Liver (tissue), 9 donors: ENCODE measurements around the gene NUAK1. TPM values are rescaled to one million over a fixed set of nuclear protein-coding genes. Genes with fewer than 3 reads are reported as not detected.

ENCODE experiments used
- DNase-seq: peaks from one replicate; pipeline ENCODE4 v3.0.0-alpha.2; 2017; ENCODE audit warnings: low spot score
- H3K27ac ChIP-seq, 2 donors: one replicate each; pipeline ENCODE4 v1.7.0; 2013; ENCODE audit warnings: inconsistent platforms in 2 of 2, low read length in 2 of 2, control low read depth in 1 of 2, low read depth in 1 of 2, mild to moderate bottlenecking in 1 of 2
- H3K27me3 ChIP-seq, 4 donors: one replicate each; pipeline versions ENCODE4 v1.6.1 to v1.7.0; 2013; ENCODE audit warnings: low read length in 3 of 4, inconsistent platforms in 1 of 4, mild to moderate bottlenecking in 1 of 4, moderate library complexity in 1 of 4; ENCODE audit not compliant: control insufficient read depth in 4 of 4, insufficient read depth in 4 of 4
- H3K36me3 ChIP-seq, 4 donors: one replicate each; pipeline versions ENCODE4 v1.6.1 to v1.7.0; 2013; ENCODE audit warnings: low read length in 3 of 4, mild to moderate bottlenecking in 3 of 4, low read depth in 1 of 4, moderate library complexity in 1 of 4; ENCODE audit not compliant: control insufficient read depth in 4 of 4, insufficient read depth in 3 of 4
- H3K4me1 ChIP-seq, 4 donors: one replicate each; pipeline versions ENCODE4 v1.6.1 to v1.7.0; 2013; ENCODE audit warnings: low read length in 3 of 4, mild to moderate bottlenecking in 3 of 4, moderate library complexity in 1 of 4; ENCODE audit not compliant: control insufficient read depth in 4 of 4, insufficient read depth in 4 of 4
- H3K4me3 ChIP-seq, 3 donors: one replicate each; pipeline versions ENCODE4 v1.6.1 to v1.7.0; 2013; ENCODE audit warnings: low read length in 3 of 3, control low read depth in 1 of 3, low read depth in 1 of 3, mild to moderate bottlenecking in 1 of 3
- H3K9ac ChIP-seq, 2 donors: one replicate each; pipeline ENCODE4 v1.7.0; 2013; ENCODE audit warnings: low read length in 2 of 2, mild to moderate bottlenecking in 2 of 2, moderate library complexity in 2 of 2, control low read depth in 1 of 2, low read depth in 1 of 2
- H3K9me3 ChIP-seq, 4 donors: one replicate each; pipeline versions ENCODE4 v1.6.1 to v1.7.0; 2013; ENCODE audit warnings: low read length in 3 of 4; ENCODE audit not compliant: control insufficient read depth in 4 of 4
- EGR1 ChIP-seq, 2 donors: IDR thresholded peaks; 2 replicates each; pipeline ENCODE4 v1.6.1; 2016 to 2018; ENCODE audit warnings: antibody characterized with exemption in 2 of 2, low read depth in 2 of 2
- FOXA1 ChIP-seq: IDR thresholded peaks from 2 replicates; pipeline ENCODE4 v1.6.1; 2016; ENCODE audit warnings: antibody characterized with exemption
- FOXA2 ChIP-seq: IDR thresholded peaks from 2 replicates; pipeline ENCODE4 v1.6.1; 2016; ENCODE audit warnings: antibody characterized with exemption
- GABPA ChIP-seq, 2 donors: IDR thresholded peaks in 1 of 2; conservative IDR thresholded peaks in 1 of 2; 2 replicates each; pipeline ENCODE4 v1.6.1; 2016; ENCODE audit warnings: antibody characterized with exemption in 2 of 2, mild to moderate bottlenecking in 1 of 2, moderate library complexity in 1 of 2
- HNF4A ChIP-seq, 2 donors: conservative IDR thresholded peaks; 2 replicates each; pipeline ENCODE4 v1.6.1; 2016; ENCODE audit warnings: antibody characterized with exemption in 2 of 2, mild to moderate bottlenecking in 2 of 2
- HNF4G ChIP-seq: IDR thresholded peaks from 2 replicates; pipeline ENCODE4 v1.6.1; 2016; ENCODE audit warnings: antibody characterized with exemption
- JUND ChIP-seq, 2 donors: IDR thresholded peaks; 2 replicates each; pipeline ENCODE4 v1.6.1; 2016; ENCODE audit warnings: antibody characterized with exemption in 2 of 2
- NR2F2 ChIP-seq: IDR thresholded peaks from 2 replicates; pipeline ENCODE4 v1.6.1; 2016; ENCODE audit warnings: antibody characterized with exemption
- RXRA ChIP-seq, 2 donors: IDR thresholded peaks; 2 replicates each; pipeline ENCODE4 v1.6.1; 2017 to 2018; ENCODE audit warnings: antibody characterized with exemption in 2 of 2, mild to moderate bottlenecking in 1 of 2
- SP1 ChIP-seq: IDR thresholded peaks from 2 replicates; pipeline ENCODE4 v1.6.1; 2018; ENCODE audit warnings: antibody characterized with exemption, mild to moderate bottlenecking
- TAF1 ChIP-seq: conservative IDR thresholded peaks from 2 replicates; pipeline ENCODE4 v1.6.1; 2016; ENCODE audit warnings: antibody characterized with exemption, mild to moderate bottlenecking
- YY1 ChIP-seq: IDR thresholded peaks from 2 replicates; pipeline ENCODE4 v1.6.1; 2016; ENCODE audit warnings: antibody characterized with exemption, mild to moderate bottlenecking
- WGBS: extraction: QIAGEN DNeasy Blood & Tissue Kit; methylation state at CpG from one replicate; pipeline ENCODE4 v1.1.7; 2013; 5-methylcytosine and 5-hydroxymethylcytosine counted together
- polyA plus RNA-seq, 2 donors: library from polyadenylated mRNA; stranded (reverse) in 1 of 2; unstranded in 1 of 2; fragments of 200-250 nt in 1 of 2; fragments of >200 nt in 1 of 2; fragmentation: Nextera tagmentation in 1 of 2; extraction: Ambion mirVana in 1 of 2; gene quantifications; one replicate each; pipeline versions ENCODE4 v1.2.1 to v1.2.3, GENCODE V29; 2013 to 2015
- total RNA-seq, 2 donors: library from RNA; depleted of rRNA; stranded (reverse); fragments of >200 nt; gene quantifications; one replicate each; pipeline ENCODE4 v1.2.3, GENCODE V29; 2014
- TF ChIP-seq, protein P1 (sequence below): IDR thresholded peaks from 2 replicates; pipeline ENCODE4 v1.6.1; 2016; ENCODE audit warnings: antibody characterized with exemption
- TF ChIP-seq, protein P2 (sequence below): fragments of 150-350 bp; IDR thresholded peaks from 2 replicates; pipeline ENCODE4 v1.5.1; 2017; ENCODE audit warnings: improper control_type of control experiment, low read depth, low read length; ENCODE audit not compliant: missing input control
- TF ChIP-seq, protein P3 (sequence below): IDR thresholded peaks from 2 replicates; pipeline ENCODE4 v1.6.1; 2016; ENCODE audit warnings: antibody characterized with exemption
- TF ChIP-seq, protein P4 (sequence below): IDR thresholded peaks from 2 replicates; pipeline ENCODE4 v1.6.1; 2016; ENCODE audit warnings: antibody characterized with exemption, mild to moderate bottlenecking
- TF ChIP-seq, protein P5 (sequence below): IDR thresholded peaks from 2 replicates; pipeline ENCODE4 v1.6.1; 2016; ENCODE audit warnings: antibody characterized with exemption
- donor health status: healthy.
- donor health status: healthy.
- donor health status: healthy.
- donor health status: healthy.
- donor health status: healthy.

Gene NUAK1
- total and polyA plus RNA-seq, 4 donors = 2.5 to 9.3 (median 3.9) TPM

DNA sequence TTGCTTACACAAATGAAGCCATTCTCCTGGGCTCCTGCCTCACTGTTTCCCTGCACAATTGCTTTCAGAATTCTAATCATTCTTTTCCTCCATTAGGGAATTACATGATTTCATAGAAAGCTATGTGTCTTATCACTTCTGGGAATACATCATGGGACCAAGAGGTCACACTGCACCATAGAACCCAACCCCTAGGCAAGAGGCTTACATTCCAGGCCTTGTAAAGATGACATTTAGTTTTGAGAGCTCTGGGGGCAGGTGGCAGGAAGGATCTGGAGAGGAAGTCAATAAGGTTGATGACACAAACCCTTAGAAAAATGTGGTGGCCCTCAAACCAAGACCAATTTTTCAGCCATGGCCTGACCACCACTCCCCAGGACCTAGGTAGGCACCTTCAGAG lies 57.1 kb downstream of the NUAK1 start:
- H3K4me3 ChIP-seq = no peak overlapping the region
- no peak overlapping the region for H3K27ac ChIP-seq
- peaks cover 0 to 9% (median 6%) of the 10 kb centered on the region in 4 donors for H3K36me3 ChIP-seq
- peaks cover 0 to 2% (median 0%) of the 10 kb centered on the region in 4 donors for H3K4me1 ChIP-seq
- no peaks in the 10 kb centered on the region for H3K27me3 ChIP-seq
- H3K9me3 ChIP-seq = no peaks in the 10 kb centered on the region
- no peak overlapping the region for H3K9ac ChIP-seq
- TF ChIP-seq NR2F2 = peak; percentile 29
- TF ChIP-seq, protein P1, sequence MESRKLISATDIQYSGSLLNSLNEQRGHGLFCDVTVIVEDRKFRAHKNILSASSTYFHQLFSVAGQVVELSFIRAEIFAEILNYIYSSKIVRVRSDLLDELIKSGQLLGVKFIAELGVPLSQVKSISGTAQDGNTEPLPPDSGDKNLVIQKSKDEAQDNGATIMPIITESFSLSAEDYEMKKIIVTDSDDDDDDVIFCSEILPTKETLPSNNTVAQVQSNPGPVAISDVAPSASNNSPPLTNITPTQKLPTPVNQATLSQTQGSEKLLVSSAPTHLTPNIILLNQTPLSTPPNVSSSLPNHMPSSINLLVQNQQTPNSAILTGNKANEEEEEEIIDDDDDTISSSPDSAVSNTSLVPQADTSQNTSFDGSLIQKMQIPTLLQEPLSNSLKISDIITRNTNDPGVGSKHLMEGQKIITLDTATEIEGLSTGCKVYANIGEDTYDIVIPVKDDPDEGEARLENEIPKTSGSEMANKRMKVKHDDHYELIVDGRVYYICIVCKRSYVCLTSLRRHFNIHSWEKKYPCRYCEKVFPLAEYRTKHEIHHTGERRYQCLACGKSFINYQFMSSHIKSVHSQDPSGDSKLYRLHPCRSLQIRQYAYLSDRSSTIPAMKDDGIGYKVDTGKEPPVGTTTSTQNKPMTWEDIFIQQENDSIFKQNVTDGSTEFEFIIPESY = no peak
- DNase-seq = no peak

DNA sequence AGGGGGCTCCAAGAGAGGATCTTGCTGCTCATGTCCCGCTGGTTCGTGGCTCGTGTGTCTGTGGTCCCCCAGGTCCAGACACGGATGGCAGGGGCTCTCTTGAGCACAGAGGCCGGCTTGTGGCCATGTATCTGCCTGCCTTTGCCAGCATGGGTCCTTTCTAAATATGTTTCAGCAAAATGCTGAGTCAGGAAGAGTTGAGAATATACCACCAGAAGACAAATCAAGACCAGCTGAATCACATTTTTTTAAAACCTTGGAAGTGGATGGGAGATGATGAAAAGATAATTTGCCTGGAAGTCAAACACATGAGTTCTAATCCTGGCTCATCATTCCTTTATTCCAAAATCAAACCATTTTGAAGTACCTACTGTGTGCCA lies 58.0 kb downstream of the NUAK1 start:
- no peaks in the 10 kb centered on the region for H3K9me3 ChIP-seq
- H3K9ac ChIP-seq = no peak overlapping the region
- DNase-seq = no peak
- H3K27ac ChIP-seq = no peak overlapping the region
- no peaks in the 10 kb centered on the region for H3K27me3 ChIP-seq
- 94% methylated on average over 5 of the region's 5 CpGs for WGBS
- TF ChIP-seq FOXA1 (no peak), NR2F2 (no peak), JUND (IDR thresholded peaks at IDR 0.05) (no peak), YY1 (no peak), HNF4A (conservative IDR thresholded peaks at IDR 0.05) (no peak), FOXA2 (no peak), GABPA (IDR thresholded peaks at IDR 0.05 in 1 of 2, conservative IDR thresholded peaks at IDR 0.05 in 1 of 2) (no peak), TAF1 (no peak), SP1 (no peak)
- TF ChIP-seq, protein P2, sequence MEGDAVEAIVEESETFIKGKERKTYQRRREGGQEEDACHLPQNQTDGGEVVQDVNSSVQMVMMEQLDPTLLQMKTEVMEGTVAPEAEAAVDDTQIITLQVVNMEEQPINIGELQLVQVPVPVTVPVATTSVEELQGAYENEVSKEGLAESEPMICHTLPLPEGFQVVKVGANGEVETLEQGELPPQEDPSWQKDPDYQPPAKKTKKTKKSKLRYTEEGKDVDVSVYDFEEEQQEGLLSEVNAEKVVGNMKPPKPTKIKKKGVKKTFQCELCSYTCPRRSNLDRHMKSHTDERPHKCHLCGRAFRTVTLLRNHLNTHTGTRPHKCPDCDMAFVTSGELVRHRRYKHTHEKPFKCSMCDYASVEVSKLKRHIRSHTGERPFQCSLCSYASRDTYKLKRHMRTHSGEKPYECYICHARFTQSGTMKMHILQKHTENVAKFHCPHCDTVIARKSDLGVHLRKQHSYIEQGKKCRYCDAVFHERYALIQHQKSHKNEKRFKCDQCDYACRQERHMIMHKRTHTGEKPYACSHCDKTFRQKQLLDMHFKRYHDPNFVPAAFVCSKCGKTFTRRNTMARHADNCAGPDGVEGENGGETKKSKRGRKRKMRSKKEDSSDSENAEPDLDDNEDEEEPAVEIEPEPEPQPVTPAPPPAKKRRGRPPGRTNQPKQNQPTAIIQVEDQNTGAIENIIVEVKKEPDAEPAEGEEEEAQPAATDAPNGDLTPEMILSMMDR = no peak
- peaks cover 0 to 2% (median 0%) of the 10 kb centered on the region in 4 donors for H3K4me1 ChIP-seq
- peaks cover 0 to 9% (median 6%) of the 10 kb centered on the region in 4 donors for H3K36me3 ChIP-seq
- no peak overlapping the region for H3K4me3 ChIP-seq

DNA sequence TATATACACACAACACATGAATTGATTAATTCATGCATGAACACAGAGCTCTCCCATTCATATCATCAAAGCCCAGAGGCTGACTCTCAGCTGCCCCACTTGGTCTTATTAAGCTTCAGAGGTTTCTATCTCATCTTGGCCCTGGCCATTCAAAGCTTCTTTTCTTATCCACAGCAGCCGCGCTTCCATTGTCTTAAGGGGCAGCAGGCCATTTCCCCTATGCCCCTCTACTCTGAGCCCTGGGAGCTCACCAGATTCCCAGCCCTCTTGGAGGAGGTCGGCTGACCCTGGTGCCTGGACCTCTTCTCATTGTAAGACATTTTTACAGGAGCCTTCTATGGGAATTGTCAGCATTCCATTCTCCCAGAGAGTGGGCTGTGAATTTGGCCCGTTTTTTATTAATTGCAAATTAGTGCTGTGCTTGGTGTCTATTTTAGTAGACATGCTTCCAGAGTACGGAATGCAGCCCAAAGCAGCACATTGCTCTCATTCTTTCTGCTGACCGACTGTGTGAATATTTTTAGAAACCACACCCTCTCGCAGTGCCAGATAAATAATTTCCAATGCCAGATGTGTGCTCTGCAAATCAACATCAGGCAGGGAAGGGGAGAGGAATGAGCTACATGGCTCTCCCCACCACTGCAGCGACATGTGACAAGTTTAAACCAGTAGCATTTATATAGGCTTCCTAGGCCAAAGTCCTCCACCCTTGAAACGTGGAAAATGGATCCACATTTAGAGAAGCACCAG lies 58.5 kb downstream of the NUAK1 start:
- peaks cover 0 to 9% (median 6%) of the 10 kb centered on the region in 4 donors for H3K36me3 ChIP-seq
- no peak overlapping the region for H3K27ac ChIP-seq
- H3K9me3 ChIP-seq = no peaks in the 10 kb centered on the region
- 72% methylated on average over 9 of the region's 9 CpGs for WGBS
- no peak for DNase-seq
- H3K4me3 ChIP-seq = no peak overlapping the region
- H3K4me1 ChIP-seq = peaks cover 0 to 2% (median 0%) of the 10 kb centered on the region in 4 donors
- no peaks in the 10 kb centered on the region for H3K27me3 ChIP-seq
- H3K9ac ChIP-seq = no peak overlapping the region
- TF ChIP-seq HNF4G = no peak
- TF ChIP-seq, protein P3, sequence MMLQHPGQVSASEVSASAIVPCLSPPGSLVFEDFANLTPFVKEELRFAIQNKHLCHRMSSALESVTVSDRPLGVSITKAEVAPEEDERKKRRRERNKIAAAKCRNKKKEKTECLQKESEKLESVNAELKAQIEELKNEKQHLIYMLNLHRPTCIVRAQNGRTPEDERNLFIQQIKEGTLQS = no peak
- peak; percentile 6 to 29 for TF ChIP-seq RXRA (IDR thresholded peaks at IDR 0.05)
- TF ChIP-seq JUND (IDR thresholded peaks at IDR 0.05) = no peak
- TF ChIP-seq GABPA (IDR thresholded peaks at IDR 0.05 in 1 of 2, conservative IDR thresholded peaks at IDR 0.05 in 1 of 2) = no peak
- TF ChIP-seq EGR1 (IDR thresholded peaks at IDR 0.05; ENCODE audit: low read depth in 2 of 2) = no peak
- TF ChIP-seq FOXA1 = no peak
- peak; percentile 88 for TF ChIP-seq NR2F2
- TF ChIP-seq, protein P4, sequence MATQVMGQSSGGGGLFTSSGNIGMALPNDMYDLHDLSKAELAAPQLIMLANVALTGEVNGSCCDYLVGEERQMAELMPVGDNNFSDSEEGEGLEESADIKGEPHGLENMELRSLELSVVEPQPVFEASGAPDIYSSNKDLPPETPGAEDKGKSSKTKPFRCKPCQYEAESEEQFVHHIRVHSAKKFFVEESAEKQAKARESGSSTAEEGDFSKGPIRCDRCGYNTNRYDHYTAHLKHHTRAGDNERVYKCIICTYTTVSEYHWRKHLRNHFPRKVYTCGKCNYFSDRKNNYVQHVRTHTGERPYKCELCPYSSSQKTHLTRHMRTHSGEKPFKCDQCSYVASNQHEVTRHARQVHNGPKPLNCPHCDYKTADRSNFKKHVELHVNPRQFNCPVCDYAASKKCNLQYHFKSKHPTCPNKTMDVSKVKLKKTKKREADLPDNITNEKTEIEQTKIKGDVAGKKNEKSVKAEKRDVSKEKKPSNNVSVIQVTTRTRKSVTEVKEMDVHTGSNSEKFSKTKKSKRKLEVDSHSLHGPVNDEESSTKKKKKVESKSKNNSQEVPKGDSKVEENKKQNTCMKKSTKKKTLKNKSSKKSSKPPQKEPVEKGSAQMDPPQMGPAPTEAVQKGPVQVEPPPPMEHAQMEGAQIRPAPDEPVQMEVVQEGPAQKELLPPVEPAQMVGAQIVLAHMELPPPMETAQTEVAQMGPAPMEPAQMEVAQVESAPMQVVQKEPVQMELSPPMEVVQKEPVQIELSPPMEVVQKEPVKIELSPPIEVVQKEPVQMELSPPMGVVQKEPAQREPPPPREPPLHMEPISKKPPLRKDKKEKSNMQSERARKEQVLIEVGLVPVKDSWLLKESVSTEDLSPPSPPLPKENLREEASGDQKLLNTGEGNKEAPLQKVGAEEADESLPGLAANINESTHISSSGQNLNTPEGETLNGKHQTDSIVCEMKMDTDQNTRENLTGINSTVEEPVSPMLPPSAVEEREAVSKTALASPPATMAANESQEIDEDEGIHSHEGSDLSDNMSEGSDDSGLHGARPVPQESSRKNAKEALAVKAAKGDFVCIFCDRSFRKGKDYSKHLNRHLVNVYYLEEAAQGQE = no peak
- TF ChIP-seq, protein P5, sequence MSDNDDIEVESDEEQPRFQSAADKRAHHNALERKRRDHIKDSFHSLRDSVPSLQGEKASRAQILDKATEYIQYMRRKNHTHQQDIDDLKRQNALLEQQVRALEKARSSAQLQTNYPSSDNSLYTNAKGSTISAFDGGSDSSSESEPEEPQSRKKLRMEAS = no peak
- TF ChIP-seq, protein P2 = no peak
- TF ChIP-seq HNF4A (conservative IDR thresholded peaks at IDR 0.05) = no peak
- peak; percentile 37 for TF ChIP-seq SP1
